Endometrium (tissue), 2 donors: ENCODE data around the gene ATP8A2.

ENCODE experiments used
- FAIRE-seq: peaks from 2 replicates; lab custom pipeline; 2012; peaks lifted over from hg19 to GRCh38; lab: Jason Lieb, UNC
- donor health status: control.
- donor health status: control.

ATP8A2 gene

DNA sequence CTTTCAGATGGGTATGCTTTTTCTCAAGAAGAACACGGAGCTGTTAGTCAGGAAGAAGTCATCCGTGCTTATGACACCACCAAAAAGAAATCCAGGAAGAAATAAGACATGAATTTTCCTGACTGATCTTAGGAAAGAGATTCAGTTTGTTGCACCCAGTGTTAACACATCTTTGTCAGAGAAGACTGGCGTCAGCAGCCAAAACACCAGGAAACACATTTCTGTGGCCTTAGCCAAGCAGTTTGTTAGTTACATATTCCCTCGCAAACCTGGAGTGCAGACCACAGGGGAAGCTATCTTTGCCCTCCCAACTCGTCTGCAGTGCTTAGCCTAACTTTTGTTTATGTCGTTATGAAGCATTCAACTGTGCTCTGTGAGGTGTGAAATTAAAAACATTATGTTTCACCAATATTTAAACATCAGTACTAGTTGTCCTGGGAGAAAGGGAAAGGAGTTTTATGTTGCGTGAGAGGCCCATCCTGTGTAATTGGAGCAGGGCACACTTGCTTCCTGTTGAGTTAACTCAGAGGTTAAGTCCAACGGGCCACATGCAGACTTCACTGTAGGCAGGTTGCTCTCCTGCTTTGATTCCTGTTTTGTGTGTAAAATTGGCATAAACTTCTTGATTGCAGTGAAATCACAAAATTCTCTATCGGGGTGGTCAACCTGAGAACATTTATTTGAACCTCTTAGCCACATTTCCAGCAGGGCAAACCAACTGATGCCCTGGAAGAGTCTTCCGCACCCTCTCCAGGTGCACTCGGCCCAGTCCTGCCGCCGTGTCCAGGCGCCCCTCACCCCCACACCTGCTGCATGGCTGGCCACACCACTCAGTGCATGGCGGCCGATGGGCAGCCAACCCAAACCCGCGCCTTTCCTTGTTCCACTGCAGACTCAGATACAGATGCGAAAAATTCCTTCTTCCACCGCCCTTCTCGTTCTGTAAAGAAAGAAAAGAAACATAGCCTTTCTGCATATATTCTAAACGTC lies 648.4 kb downstream of the ATP8A2 start:
- no peak for FAIRE-seq

- FAIRE-seq, result no peak
Measured at GRCh38 chr13:26020891-26021290, 649.1 kb downstream of the ATP8A2 start.

GRCh38 chr13:26021516-26021915 lies 649.7 kb downstream of the ATP8A2 start:
- FAIRE-seq, result no peak

DNA sequence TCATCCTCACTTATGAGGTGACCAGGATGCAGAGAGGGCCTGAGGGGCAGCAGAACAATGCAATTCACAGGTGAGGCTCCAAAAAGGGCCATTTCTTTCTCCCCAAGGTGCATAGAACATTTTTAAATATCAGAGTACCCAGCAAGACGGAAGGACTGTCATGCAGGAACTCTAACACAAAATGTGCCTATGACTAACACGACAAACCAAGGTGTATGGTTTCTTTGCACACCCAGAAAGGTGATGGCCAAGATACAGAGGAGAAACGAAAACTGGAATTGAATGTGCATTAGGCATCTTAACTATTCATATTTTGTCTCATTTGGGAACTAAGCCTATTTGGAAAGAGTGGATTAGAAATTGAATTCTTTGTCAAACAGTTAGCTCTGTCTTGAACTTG lies 650.2 kb downstream of the ATP8A2 start:
- no peak for FAIRE-seq

- no peak for FAIRE-seq
Measured at GRCh38 chr13:26022538-26023292, 650.9 kb downstream of the ATP8A2 start.

DNA sequence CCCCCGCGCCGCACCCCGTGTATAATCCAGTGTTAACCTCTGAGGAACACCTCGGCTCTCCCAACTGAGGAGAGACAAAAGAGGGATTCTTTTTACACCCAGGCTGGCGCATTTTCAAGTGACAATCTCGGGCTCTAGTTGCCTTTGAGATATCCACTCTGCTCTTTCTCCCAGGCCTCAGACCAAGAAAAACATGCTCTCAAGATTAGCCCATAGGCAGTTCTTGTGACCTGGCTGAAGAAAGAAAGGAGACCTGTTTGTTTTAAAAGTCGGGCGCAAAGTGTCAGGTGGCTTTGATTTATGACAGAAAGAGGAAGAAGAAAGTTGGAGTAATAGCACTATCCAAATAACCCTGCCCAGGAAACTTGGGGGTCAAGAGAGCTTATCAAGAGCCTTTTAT lies 652.8 kb downstream of the ATP8A2 start:
- FAIRE-seq, result no peak

DNA sequence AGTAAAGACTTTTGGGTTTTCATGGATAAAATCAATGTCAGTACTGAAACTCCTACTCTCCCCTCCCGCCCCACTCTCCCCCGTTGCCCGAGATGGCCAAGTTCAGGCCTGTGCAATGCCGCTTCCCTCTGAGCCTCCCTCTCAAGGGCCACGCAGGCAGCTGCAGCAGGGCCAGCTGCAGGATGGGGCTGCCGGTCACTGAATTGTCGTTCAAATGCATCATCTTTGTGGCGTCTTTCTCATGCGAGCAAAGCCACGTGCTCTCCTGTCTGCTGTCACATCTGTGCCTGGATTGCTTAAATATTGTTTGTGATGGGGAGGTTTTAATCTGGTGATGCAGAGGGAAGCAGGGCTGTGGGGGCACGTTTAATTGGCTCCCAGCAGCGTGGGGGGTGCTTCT lies 653.4 kb downstream of the ATP8A2 start:
- FAIRE-seq, result no peak

GRCh38 chr13:26025771-26026170 lies 654.0 kb downstream of the ATP8A2 start:
- FAIRE-seq, result no peak

DNA sequence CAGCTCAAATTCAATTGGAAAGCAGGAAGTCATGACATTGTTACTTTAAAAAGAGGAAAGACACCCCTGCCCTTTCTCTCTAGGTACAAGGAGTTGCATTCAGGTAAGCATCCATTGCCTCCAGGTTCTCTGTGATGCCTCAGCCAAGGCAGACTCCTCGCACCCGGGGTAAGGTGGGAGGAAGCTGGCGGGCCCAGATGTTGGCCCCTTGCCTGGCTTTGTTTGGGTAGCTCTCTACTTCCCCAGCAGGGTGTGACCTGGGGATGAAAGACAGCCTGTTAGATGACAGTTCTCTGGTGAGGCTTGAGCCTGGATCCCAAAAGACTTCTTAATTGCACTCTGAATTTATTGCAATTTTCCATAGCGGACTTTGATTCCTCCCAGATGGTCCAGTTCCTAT lies 654.4 kb downstream of the ATP8A2 start:
- no peak for FAIRE-seq

DNA sequence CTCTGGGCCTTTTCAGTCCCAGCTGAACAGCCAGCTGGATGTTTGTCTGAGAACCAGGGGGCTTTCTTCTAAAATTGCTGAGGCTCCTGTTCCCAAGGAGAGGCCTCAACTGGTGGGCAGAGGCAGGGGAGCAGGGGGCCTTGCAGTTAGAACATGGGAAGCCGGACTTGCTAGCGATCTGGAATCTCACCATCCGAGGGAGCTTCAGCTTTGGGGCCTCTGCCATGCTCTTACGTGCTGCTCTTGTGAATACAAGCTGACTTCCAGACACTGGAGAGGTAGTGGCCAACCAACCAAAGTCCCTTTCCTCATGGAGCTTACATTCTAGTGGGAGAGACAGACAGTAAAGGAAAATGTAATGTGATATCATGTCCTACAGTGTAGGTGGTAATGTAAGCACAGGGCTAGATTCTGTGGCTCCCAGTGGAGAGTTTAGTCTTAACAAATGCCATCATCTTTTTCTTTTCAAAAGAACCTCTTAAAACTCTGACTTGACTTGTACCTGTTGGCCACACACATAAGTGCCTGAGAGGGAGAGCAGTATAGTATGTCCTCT lies 657.9 kb downstream of the ATP8A2 start:
- FAIRE-seq, result no peak

GRCh38 chr13:26030331-26030730 lies 658.6 kb downstream of the ATP8A2 start:
- no peak for FAIRE-seq

DNA sequence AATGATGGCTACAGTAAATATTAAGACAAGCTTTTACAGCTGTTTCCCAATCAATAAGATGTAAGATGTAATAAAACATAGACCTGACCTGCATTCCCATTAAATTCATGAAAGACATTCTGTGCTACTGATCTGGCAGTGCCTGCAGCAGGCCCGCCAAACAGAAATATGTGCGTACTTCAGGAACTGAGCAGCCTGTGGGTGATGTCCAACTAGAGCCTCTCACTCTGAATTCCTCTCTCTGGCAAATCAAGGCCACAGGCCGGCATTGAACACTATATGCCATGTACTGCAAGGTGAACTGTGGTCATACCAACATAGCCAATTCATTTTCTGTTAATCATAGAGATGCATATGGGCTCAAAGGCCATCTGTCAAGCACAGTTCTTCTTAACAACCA lies 662.2 kb downstream of the ATP8A2 start:
- FAIRE-seq, result no peak

GRCh38 chr13:26036383-26036782 lies 664.6 kb downstream of the ATP8A2 start:
- no peak for FAIRE-seq

DNA sequence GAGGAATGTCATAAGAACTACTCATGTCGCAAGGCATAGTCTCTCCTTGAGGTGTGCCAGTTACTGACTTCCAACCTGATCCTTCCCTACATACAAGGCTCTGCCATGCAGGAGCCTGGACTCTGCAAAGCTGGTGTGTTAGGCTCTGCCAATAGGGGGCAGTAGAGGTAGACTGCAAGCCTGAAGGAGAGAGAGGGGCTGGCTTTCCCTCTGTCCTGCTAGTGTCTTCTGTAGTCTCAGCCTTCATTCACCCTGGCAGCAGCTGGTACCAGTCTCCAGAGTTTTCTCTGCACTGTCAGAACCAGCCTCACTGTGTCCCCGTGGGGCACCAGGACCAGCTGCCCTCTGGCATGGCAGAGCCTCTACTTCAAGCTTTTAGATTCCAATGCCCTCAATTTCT lies 665.5 kb downstream of the ATP8A2 start:
- FAIRE-seq, result no peak

DNA sequence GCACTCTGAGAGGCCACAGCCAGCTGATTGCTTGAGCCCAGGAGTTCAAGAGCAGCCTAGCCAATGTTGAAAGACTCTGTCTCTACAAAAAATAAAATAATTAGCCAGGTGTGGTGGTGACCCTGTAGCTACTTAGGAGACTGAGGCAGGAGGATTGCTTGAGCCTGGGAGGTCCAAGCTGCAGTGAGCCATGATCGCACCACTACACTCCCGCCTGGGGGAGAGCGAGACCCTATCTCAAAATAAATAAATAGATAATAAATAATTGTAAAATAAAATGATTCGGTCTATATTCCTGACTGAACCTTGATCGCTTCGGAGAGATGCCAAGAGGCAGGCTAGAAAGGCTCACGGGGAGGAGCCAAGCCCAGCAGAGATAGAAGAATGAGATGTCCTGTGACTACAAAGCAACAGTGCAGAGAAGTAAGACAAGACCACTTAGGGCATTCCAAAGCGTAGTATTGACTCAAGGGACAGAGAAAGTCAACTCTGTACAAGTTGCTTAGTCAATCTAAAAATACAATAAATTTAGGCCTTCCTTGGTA lies 667.2 kb downstream of the ATP8A2 start:
- FAIRE-seq, result no peak

- FAIRE-seq, result no peak
Measured at GRCh38 chr13:26041444-26041843, 669.7 kb downstream of the ATP8A2 start.

- FAIRE-seq, result no peak
Measured at GRCh38 chr13:26042785-26043184, 671.0 kb downstream of the ATP8A2 start.

- FAIRE-seq, result no peak
Measured at GRCh38 chr13:26045142-26045541, 673.4 kb downstream of the ATP8A2 start.

- no peak for FAIRE-seq
Measured at GRCh38 chr13:26046639-26047038, 674.9 kb downstream of the ATP8A2 start.

- no peak for FAIRE-seq
Measured at GRCh38 chr13:26047040-26047439, 675.3 kb downstream of the ATP8A2 start.

DNA sequence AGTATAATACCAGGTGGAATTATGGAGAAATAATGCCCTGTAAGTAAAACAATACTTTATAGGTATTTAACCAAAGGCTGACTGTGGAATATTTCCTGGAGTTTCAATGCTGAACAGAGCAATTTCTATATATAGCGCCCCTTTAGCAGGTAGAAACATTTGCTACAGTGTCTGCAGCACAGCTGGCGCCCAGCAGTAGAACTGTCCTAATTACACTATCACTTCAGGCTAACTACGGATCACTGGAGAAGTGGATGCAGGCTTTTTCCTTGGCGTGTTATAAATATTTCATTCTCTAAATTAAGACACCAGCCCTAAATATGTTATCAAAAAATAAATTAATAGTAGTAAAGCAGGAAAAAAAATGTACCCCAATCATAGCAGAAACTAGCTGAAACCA lies 677.0 kb downstream of the ATP8A2 start:
- FAIRE-seq, result no peak

DNA sequence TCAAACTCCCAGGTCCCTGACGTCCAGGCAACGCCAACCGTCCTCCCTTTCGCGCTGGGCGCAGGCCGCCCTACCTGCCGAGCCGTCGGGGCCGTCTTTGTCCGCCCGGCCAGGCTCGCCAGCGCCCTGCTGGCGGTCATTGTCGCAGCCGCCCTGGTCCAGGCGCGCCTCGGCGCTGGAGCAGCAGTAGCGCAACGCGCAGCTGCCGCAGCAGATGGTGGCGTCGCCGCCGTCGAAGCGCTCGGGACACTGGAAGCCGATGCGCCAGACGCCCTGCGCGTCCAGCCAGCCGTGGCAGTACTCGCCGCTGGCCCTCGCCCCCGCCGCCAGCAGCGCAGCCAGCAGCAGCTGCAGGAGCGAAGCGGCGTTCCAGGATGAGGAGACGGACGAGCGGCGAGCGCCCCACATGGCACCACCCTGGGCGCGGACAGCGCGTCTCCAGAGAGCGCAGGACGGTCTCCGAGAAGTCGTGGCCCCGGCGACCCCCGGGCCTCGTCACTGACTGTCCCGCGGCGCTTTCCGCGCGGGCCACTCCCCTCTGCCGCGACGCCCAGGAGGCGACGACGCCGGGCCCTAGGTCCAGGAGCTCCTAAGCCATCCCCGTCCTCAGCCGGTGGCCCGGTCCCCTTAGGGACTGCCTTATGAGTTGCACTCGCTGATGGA lies 678.9 kb downstream of the ATP8A2 start:
- no peak for FAIRE-seq
